ENCODE measurements around the gene SLC16A4. TPM values are rescaled to one million over a fixed set of nuclear protein-coding genes. Genes with fewer than 3 reads are reported as not detected.

The SLC16A4 gene
- total RNA-seq, 2 donors from 2014 or later = 29.8 to 48.5 TPM

DNA sequence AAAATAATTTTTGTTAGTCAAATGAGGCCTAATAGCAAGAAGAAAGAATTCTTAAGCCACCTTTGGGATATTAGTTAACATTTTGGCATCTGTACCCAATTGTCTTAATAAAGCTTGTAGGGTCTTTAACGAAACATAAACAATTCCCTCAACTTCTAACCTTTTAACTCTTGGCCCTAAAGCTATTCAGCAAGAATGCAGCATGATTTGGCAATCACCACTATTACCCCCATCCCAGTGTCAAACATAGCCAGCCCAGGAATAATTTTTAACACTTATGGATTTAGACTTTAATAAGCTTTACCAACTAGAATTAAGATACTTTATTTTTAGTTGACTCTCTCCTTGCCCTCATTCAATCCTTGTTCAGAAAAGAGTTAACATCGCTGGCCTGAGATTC is 2.5 kb upstream of the SLC16A4 start:
- TF ChIP-seq, protein P1, sequence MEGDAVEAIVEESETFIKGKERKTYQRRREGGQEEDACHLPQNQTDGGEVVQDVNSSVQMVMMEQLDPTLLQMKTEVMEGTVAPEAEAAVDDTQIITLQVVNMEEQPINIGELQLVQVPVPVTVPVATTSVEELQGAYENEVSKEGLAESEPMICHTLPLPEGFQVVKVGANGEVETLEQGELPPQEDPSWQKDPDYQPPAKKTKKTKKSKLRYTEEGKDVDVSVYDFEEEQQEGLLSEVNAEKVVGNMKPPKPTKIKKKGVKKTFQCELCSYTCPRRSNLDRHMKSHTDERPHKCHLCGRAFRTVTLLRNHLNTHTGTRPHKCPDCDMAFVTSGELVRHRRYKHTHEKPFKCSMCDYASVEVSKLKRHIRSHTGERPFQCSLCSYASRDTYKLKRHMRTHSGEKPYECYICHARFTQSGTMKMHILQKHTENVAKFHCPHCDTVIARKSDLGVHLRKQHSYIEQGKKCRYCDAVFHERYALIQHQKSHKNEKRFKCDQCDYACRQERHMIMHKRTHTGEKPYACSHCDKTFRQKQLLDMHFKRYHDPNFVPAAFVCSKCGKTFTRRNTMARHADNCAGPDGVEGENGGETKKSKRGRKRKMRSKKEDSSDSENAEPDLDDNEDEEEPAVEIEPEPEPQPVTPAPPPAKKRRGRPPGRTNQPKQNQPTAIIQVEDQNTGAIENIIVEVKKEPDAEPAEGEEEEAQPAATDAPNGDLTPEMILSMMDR (IDR thresholded peaks at IDR 0.05) = no peak

DNA sequence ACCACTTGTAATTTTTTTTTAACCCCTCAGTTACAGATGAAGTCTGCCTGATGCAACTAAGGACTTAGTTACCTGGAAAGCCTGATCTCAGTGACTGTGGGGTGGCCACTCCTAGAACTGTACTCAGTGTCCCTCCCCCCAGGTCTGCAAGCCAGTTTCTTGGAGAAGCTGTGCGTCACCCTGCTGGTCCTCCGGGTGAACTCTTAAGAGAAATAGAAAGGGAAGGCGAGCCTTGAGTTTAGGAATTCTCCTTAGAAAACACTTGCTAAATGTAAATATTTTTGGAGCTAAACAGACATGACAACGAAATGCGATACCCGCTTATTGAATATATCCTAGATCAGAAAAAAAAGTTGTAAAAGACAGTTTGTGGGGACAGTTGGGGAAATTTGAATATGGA is 730 bp downstream of the SLC16A4 start:
- no peaks in the 10 kb centered on the region for H3K27me3 ChIP-seq (replicated peaks; ENCODE audit: insufficient read depth)
- H3K9me3 ChIP-seq = no peaks in the 10 kb centered on the region
- peak overlapping the region; percentile 60 to 72 for H3K27ac ChIP-seq
- ATAC-seq (ENCODE audit: insufficient number of reproducible peaks, low FRiP score, low read depth) (peak; percentile 78), DNase-seq (ENCODE audit: low spot score) (no peak)
- H3K36me3 ChIP-seq = no peaks in the 10 kb centered on the region
- peak overlapping the region; percentile 70 for H3K4me3 ChIP-seq
- H3K4me1 ChIP-seq (ENCODE audit: control insufficient read depth in 1 of 2, low read depth in 2 of 2) = peaks cover 0 to 21% of the 10 kb centered on the region in 2 donors
- TF ChIP-seq, protein P1 (IDR thresholded peaks at IDR 0.05) = peak; percentile 26

More for the DNA sequence above, 2.5 kb upstream of the SLC16A4 start:
- no peaks in the 10 kb centered on the region for H3K36me3 ChIP-seq
- no peaks in the 10 kb centered on the region for H3K27me3 ChIP-seq (replicated peaks; ENCODE audit: insufficient read depth)
- no peak overlapping the region for H3K4me3 ChIP-seq
- no peak for ATAC-seq (ENCODE audit: insufficient number of reproducible peaks, low FRiP score, low read depth)
- no peaks in the 10 kb centered on the region for H3K9me3 ChIP-seq
- H3K27ac ChIP-seq = no peak overlapping the region
- DNase-seq (ENCODE audit: low spot score) = no peak
- H3K4me1 ChIP-seq (ENCODE audit: control insufficient read depth in 1 of 2, low read depth in 2 of 2) = peaks cover 0 to 21% of the 10 kb centered on the region in 2 donors

DNA sequence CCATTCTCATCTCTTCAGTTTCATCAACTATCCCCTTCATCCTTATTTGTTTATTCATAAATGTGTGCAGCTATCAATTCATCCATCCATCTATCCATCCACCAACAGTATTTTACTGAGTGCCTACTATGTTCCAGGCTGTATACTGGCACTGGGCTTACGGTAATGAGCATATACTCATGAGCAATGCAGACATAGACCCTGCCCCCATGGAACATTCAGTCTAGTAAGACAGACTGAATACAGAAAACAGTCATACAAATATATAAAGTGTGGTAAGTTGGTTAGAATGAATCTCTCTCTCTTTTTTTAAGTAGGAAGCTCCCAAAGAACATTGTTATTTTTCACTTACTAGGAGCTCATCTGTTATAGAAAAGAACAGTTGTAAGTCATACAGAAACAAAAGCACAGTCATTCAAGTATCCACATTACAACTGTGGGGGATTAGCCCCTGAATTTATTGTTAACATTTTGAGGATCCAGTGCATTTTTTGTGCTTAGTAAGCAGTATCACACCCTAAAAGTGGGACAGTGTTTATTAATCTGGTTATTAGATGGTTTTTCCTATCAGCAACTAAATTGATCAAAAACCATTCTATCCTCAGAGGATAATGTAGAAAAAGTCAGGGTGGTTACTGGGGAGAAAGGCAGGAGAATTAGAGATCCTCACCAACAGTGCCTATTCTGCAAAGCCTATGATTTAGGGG is 3.6 kb downstream of the SLC16A4 start:
- Histone ChIP-seq H3K27me3 (replicated peaks; ENCODE audit: insufficient read depth) (no peaks in the 10 kb centered on the region), H3K36me3 (no peaks in the 10 kb centered on the region), H3K27ac (no peak overlapping the region), H3K4me1 (ENCODE audit: control insufficient read depth in 1 of 2, low read depth in 2 of 2) (peaks cover 0 to 33% of the 10 kb centered on the region in 2 donors), H3K9me3 (no peaks in the 10 kb centered on the region), H3K4me3 (no peak overlapping the region)
- no peak for ATAC-seq (ENCODE audit: insufficient number of reproducible peaks, low FRiP score, low read depth)
- no peak for DNase-seq (ENCODE audit: low spot score)
- TF ChIP-seq, protein P1 (IDR thresholded peaks at IDR 0.05) = no peak

DNA sequence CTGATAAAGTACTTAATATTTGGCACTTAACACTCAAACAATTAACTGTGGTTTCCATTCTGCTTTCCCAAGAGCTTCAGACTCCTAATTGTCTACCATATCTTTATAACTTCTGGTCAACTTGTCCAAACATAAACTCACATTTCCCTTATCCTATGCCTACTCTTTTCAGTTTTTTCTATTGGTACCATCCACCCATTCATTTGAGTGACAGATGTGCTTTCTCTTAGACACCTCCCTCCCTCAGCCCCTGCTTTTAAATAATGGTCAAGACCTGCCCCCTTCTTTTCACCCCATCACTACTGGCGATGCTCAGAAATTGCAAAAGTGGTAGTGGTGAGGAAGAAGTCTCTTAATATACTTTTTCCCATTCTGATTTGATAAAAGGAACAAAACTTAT is 5.5 kb downstream of the SLC16A4 start:
- Histone ChIP-seq H3K4me1 (ENCODE audit: control insufficient read depth in 1 of 2, low read depth in 2 of 2) (peaks cover 0 to 27% of the 10 kb centered on the region in 2 donors), H3K9me3 (no peaks in the 10 kb centered on the region), H3K27ac (no peak overlapping the region), H3K4me3 (no peak overlapping the region), H3K36me3 (peaks cover 3% of the 10 kb centered on the region), H3K27me3 (replicated peaks; ENCODE audit: insufficient read depth) (no peaks in the 10 kb centered on the region)
- ATAC-seq (ENCODE audit: insufficient number of reproducible peaks, low FRiP score, low read depth) (no peak), DNase-seq (ENCODE audit: low spot score) (no peak)
- TF ChIP-seq, protein P1 (IDR thresholded peaks at IDR 0.05) = no peak

DNA sequence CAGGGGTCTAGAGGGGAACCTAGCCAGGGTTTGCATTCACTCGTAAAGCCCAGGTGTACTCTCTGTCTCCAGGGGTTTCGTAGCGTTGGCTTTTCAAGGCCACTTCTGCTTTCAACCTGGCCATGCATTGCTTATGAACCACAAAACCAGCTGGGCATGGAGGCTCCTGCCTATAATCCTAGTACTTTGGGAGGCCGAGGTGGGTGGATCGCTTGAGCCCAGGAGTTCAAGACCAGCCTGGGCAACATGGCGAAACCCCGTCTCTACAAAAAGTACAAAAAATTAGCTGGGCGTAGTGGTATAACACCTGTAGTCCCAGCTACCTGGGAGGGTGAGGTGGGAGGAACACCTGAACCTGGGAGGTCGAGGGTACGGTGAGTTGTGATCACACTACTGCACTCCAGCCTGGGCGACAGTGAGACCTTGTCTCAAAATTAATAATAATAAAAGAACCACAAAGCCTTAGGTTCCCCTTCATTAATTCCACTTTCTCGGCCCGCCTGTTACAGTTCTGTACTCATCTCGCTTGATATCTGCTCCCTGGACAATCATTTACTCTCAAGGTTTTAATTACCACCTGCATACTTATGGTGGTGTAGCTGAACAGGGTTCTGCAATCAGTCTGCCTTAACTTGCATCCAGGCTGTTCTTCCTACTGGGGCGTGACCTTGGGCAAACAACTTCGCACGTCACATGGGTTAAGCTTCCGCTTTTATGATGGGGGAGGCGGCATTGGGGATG is 6.1 kb downstream of the SLC16A4 start:
- TF ChIP-seq, protein P1 (IDR thresholded peaks at IDR 0.05) = no peak
- H3K9me3 ChIP-seq = no peaks in the 10 kb centered on the region
- peaks cover 0 to 26% of the 10 kb centered on the region in 2 donors for H3K4me1 ChIP-seq (ENCODE audit: control insufficient read depth in 1 of 2, low read depth in 2 of 2)
- peaks cover 3% of the 10 kb centered on the region for H3K36me3 ChIP-seq
- no peaks in the 10 kb centered on the region for H3K27me3 ChIP-seq (replicated peaks; ENCODE audit: insufficient read depth)
- no peak overlapping the region for H3K27ac ChIP-seq
- DNase-seq (ENCODE audit: low spot score) (no peak), ATAC-seq (ENCODE audit: insufficient number of reproducible peaks, low FRiP score, low read depth) (no peak)
- no peak overlapping the region for H3K4me3 ChIP-seq
